NCI-H1417 treated with DMSO at 0.1 percent for 48 hours (cell line): Measurements from ENCODE around the gene ZPR1.
"Not testable (repeated sequence)": the region's sequence is repeated elsewhere in the genome, so short reads cannot be mapped to it uniquely, and the experiment has no call there.

Source experiments
- DNase-seq: peaks from one replicate; lab custom pipeline; 2025; lab: John Stamatoyannopoulos, UW

ZPR1 gene

GRCh38 chr11:116792144-116792868, 4.5 kb upstream of the ZPR1 start:
- DNase-seq, result no peak

GRCh38 chr11:116791813-116792143, 4.0 kb upstream of the ZPR1 start, which contains the start of gene APOA5:
APOA5 (minus strand) TSS chr11:116791879; CDS start chr11:116791860, 19 bp downstream.
- no peak for DNase-seq

GRCh38 chr11:116791002-116791812, 3.4 kb upstream of the ZPR1 start:
- DNase-seq, result no peak

GRCh38 chr11:116790167-116791001, 2.6 kb upstream of the ZPR1 start:
- no peak for DNase-seq

- DNase-seq, result no peak
These were observed 1.2 kb upstream of the ZPR1 start for GRCh38 chr11:116788975-116789374.

GRCh38 chr11:116788534-116788933, 711 bp upstream of the ZPR1 start:
- no peak for DNase-seq

GRCh38 chr11:116787436-116787785, 412 bp downstream of the ZPR1 start:
- no peak for DNase-seq

GRCh38 chr11:116786966-116787365, 857 bp downstream of the ZPR1 start:
- DNase-seq, result no peak

GRCh38 chr11:116786326-116786725, 1.5 kb downstream of the ZPR1 start:
- no peak for DNase-seq

GRCh38 chr11:116782728-116783127, 5.1 kb downstream of the ZPR1 start:
- no peak for DNase-seq

- no peak for DNase-seq
These were observed 9.3 kb downstream of the ZPR1 start for GRCh38 chr11:116778556-116778955.

- DNase-seq, result no peak
These were observed 10.8 kb downstream of the ZPR1 start for GRCh38 chr11:116777056-116777455.

GRCh38 chr11:116776522-116776984, 11.3 kb downstream of the ZPR1 start:
- DNase-seq, result no peak

- DNase-seq, result no peak
These were observed 11.8 kb downstream of the ZPR1 start for GRCh38 chr11:116775975-116776374.

GRCh38 chr11:116774661-116775060, 13.2 kb downstream of the ZPR1 start:
- DNase-seq, result no peak

- no peak for DNase-seq
These were observed 14.4 kb downstream of the ZPR1 start for GRCh38 chr11:116773203-116774097.

GRCh38 chr11:116772443-116773202, 15.2 kb downstream of the ZPR1 start, which contains the start of gene BUD13:
BUD13 (minus strand) TSS chr11:116772987; CDS start chr11:116772964, 23 bp downstream.
- peak; percentile 77 for DNase-seq

GRCh38 chr11:116771935-116772334, 15.9 kb downstream of the ZPR1 start:
- no peak for DNase-seq

GRCh38 chr11:116762132-116762531, 25.7 kb downstream of the ZPR1 start:
- no peak for DNase-seq

GRCh38 chr11:116756044-116756443, 31.8 kb downstream of the ZPR1 start:
- DNase-seq, result not testable (repeated sequence)
